IMR-90 (cell line): ENCODE measurements around the gene PDF. TPM values are rescaled to one million over a fixed set of nuclear protein-coding genes. Genes with fewer than 3 reads are reported as not detected.

ENCODE experiments used
- ATAC-seq: fragments of 200-7000 bp; cut with Tn5 transposase; 2 replicates; pipeline ENCODE4 v1.9.1; 2020; ENCODE audit warnings: low read depth, mild to moderate bottlenecking, moderate library complexity
- BruUV-seq: library from RNA; stranded (reverse); fragments of 400-500 nt; replicated peaks from 2 replicates; lab custom pipeline; 2021; lab: Mats Ljungman, UMichigan
- CTCF ChIA-PET: fragments of 300-600 bp; formaldehyde crosslinking; extraction: SDS; loops from one replicate; lab custom pipeline; 2021; ENCODE audit warnings: antibody characterized with exemption; lab: Yijun Ruan, JAX
- POLR2A ChIA-PET: fragments of 300-600 bp; sonication (Branson Sonifier 250); formaldehyde crosslinking; loops from one replicate; lab custom pipeline; 2022; ENCODE audit warnings: antibody characterized with exemption; ENCODE audit not compliant: unreplicated experiment; lab: Charles Lee
- DNase-seq: peaks from one replicate; pipeline ENCODE4 v3.0.0; 2013
- H2AFZ ChIP-seq: replicated peaks from 2 replicates; pipeline ENCODE3; 2013; ENCODE audit warnings: low read length, mild to moderate bottlenecking; ENCODE audit not compliant: poor library complexity
- H2AK5ac ChIP-seq: 2 replicates; pipeline ENCODE4 v1.6.1; 2013; ENCODE audit warnings: low read depth, low read length, inconsistent platforms
- H2AK9ac ChIP-seq: replicated peaks from 2 replicates; pipeline ENCODE3; 2013; ENCODE audit warnings: mild to moderate bottlenecking, low read depth, low read length, moderate library complexity; ENCODE audit not compliant: poor library complexity
- H2BK120ac ChIP-seq: 2 replicates; pipeline ENCODE4 v1.6.1; 2013; ENCODE audit warnings: low read depth, low read length, inconsistent platforms
- H2BK15ac ChIP-seq: 3 replicates; pipeline ENCODE4 v1.6.1; 2013; ENCODE audit warnings: low read depth, low read length, inconsistent platforms
- H2BK20ac ChIP-seq: 2 replicates; pipeline ENCODE4 v1.6.1; 2013; ENCODE audit warnings: low read depth, mild to moderate bottlenecking, inconsistent platforms, low read length, moderate library complexity
- H2BK5ac ChIP-seq: 2 replicates; pipeline ENCODE4 v1.6.1; 2013; ENCODE audit warnings: mild to moderate bottlenecking, low read depth, low read length, inconsistent platforms; ENCODE audit not compliant: poor library complexity, severe bottlenecking
- H3K14ac ChIP-seq: replicated peaks from 2 replicates; pipeline ENCODE4 v1.6.1; 2013; ENCODE audit warnings: low read depth, low read length, inconsistent platforms
- H3K18ac ChIP-seq: 2 replicates; pipeline ENCODE4 v1.6.1; 2013; ENCODE audit warnings: low read depth, low read length, control low read depth
- H3K23ac ChIP-seq: 2 replicates; pipeline ENCODE4 v1.6.1; 2013; ENCODE audit warnings: low read depth, low read length, inconsistent platforms
- H3K27ac ChIP-seq: 2 replicates; pipeline ENCODE4 v1.5.1; 2013; ENCODE audit warnings: mild to moderate bottlenecking, control low read depth, low read length; ENCODE audit not compliant: insufficient read depth
- H3K27me3 ChIP-seq: 2 replicates; pipeline ENCODE4 v1.6.1; 2013; ENCODE audit warnings: low read length; ENCODE audit not compliant: control insufficient read depth, insufficient read depth
- H3K36me3 ChIP-seq: 2 replicates; pipeline ENCODE4 v1.6.1; 2013; ENCODE audit warnings: low read length, mixed read lengths; ENCODE audit not compliant: control insufficient read depth, insufficient read depth
- H3K4ac ChIP-seq: 2 replicates; pipeline ENCODE4 v1.6.1; 2013; ENCODE audit warnings: low read depth, low read length, inconsistent platforms
- H3K4me1 ChIP-seq: 2 replicates; pipeline ENCODE4 v1.6.1; 2013; ENCODE audit warnings: low read length, mixed read lengths; ENCODE audit not compliant: control insufficient read depth, insufficient read depth
- H3K4me2 ChIP-seq: 2 replicates; pipeline ENCODE4 v1.6.1; 2013; ENCODE audit warnings: low read depth, mild to moderate bottlenecking, control low read depth, low read length, moderate library complexity
- H3K4me3 ChIP-seq: 2 replicates; pipeline ENCODE4 v1.5.1; 2013; ENCODE audit warnings: low read depth, mild to moderate bottlenecking, control low read depth, low read length, moderate library complexity; ENCODE audit not compliant: insufficient read depth
- H3K56ac ChIP-seq: 2 replicates; pipeline ENCODE4 v1.6.1; 2013; ENCODE audit warnings: low read length, inconsistent platforms; ENCODE audit not compliant: insufficient read depth; ENCODE audit errors: extremely low read depth
- H3K79me1 ChIP-seq, 2 experiments: 2 replicates each; pipeline ENCODE4 v1.6.1; 2013; ENCODE audit warnings: low read length in 2 of 2, inconsistent platforms in 1 of 2, low read depth in 1 of 2
- H3K9ac ChIP-seq: 2 replicates; pipeline ENCODE4 v1.6.1; 2013; ENCODE audit warnings: low read depth, low read length, control low read depth
- H3K9me1 ChIP-seq: 2 replicates; pipeline ENCODE4 v1.6.1; 2013; ENCODE audit warnings: low read length, inconsistent platforms; ENCODE audit not compliant: insufficient read depth
- H3K9me3 ChIP-seq: 2 replicates; pipeline ENCODE4 v1.6.1; 2013; ENCODE audit warnings: low read length; ENCODE audit not compliant: control insufficient read depth, insufficient read depth
- H4K20me1 ChIP-seq: 2 replicates; pipeline ENCODE4 v1.6.1; 2013; ENCODE audit warnings: low read length, inconsistent platforms; ENCODE audit not compliant: insufficient read depth
- H4K5ac ChIP-seq: 2 replicates; pipeline ENCODE4 v1.6.1; 2013; ENCODE audit warnings: mild to moderate bottlenecking, low read depth, low read length, control low read depth
- H4K8ac ChIP-seq, 2 experiments: 2 replicates each; pipeline ENCODE4 v1.6.1; 2013; ENCODE audit warnings: low read depth in 2 of 2, low read length in 2 of 2, control low read depth in 1 of 2, inconsistent platforms in 1 of 2
- H4K91ac ChIP-seq: 2 replicates; pipeline ENCODE4 v1.6.1; 2013; ENCODE audit warnings: low read depth, low read length, inconsistent platforms; ENCODE audit not compliant: insufficient read depth
- SMC3 ChIP-seq: fragments of 150-350 bp; IDR thresholded peaks from 2 replicates; pipeline ENCODE4 v1.6.1; 2016; ENCODE audit warnings: low read depth, mild to moderate bottlenecking, antibody characterized with exemption, low read length, moderate library complexity
- WGBS, 2 experiments: methylation state at CpG; one replicate each; pipeline versions ENCODE4 v1.1.5 to v1.1.7; 2013; ENCODE audit warnings: missing lambda C conversion rate in 2 of 2; ENCODE audit not compliant: insufficient read length in 1 of 2; ENCODE audit errors: extremely low coverage in 2 of 2; 5-methylcytosine and 5-hydroxymethylcytosine counted together
- dilution Hi-C: fragments of 300-500 bp; cut with HindIII; formaldehyde crosslinking; loops from one replicate; pipeline ENCODE4 v1.14.3; 2018; ENCODE audit warnings: low sequenced_read_pairs; ENCODE audit not compliant: unreplicated experiment
- in situ Hi-C: fragments of 300-500 bp; cut with MboI; formaldehyde crosslinking; loops from 3 replicates; pipeline ENCODE4 v1.14.3; 2019; ENCODE audit warnings: low sequenced_read_pairs, inconsistent platforms, mixed read lengths
- intact Hi-C: fragments of 100-400 bp; cut with micrococcal nuclease; formaldehyde crosslinking; loops from 2 replicates; pipeline ENCODE4 v1.10.0; 2022
- polyA plus RNA-seq, 3 experiments: library from polyadenylated mRNA; depleted of rRNA; stranded (reverse); fragments of >200 nt; gene quantifications; 2 replicates each; pipeline ENCODE4 v1.2.3, GENCODE V29; 2012; ENCODE audit warnings: low replicate concordance in 1 of 3
- total RNA-seq: library from RNA; depleted of rRNA; stranded (reverse); fragments of >200 nt; gene quantifications from 2 replicates; pipeline ENCODE4 v1.2.3, GENCODE V29; 2012

The PDF gene
- total and polyA plus RNA-seq, 2 of the 4 experiments (the other 2 are of a cell fraction), result 4.5 to 6.4 TPM

DNA sequence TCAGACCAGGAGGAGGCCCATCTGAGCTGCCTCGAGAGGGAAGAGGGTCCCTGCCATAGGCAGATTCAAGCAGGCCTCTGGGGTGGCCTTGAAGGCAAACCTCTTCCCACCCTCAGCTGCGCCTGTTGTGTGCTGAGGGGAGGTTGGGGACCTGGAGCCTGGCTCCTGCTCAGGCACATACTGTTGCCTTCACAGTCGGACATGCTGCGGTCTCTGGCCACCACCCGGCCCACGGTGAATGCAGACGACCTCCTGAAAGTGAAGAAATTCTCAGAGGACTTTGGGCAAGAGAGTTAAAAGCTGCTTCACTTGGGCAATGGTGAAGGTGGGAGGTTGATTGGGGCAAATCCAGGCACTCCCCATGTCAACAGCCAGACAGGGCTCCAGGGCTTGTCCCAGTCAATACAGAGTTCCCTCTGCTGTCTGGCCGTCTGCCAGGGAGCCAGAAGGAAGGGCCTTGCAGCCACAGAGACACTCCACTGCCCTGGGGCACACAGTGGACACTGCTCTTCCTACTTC, 6.3 kb downstream of the PDF start:
- ChIA-PET POLR2A (no interaction called here), CTCF (interaction anchor here (0.5 kb wide), 1 partner anchor 167 kb away, joined by 3 read pairs; no protein-coding TSS in a partner anchor)
- Histone ChIP-seq H3K9ac (no peak overlapping the region), H2BK20ac (no peak overlapping the region), H4K20me1 (peaks cover 64% of the 10 kb centered on the region), H2BK120ac (no peak overlapping the region), H2AFZ (no peak overlapping the region), H3K4ac (no peak overlapping the region), H3K27me3 (no peaks in the 10 kb centered on the region), H2AK9ac (no peak overlapping the region), H3K27ac (no peak overlapping the region), H3K18ac (no peak overlapping the region), H2BK5ac (no peak overlapping the region), H3K4me1 (peaks cover 6% of the 10 kb centered on the region), H3K14ac (no peak overlapping the region), H3K4me2 (no peak overlapping the region), H2BK15ac (no peak overlapping the region), H4K5ac (no peak overlapping the region), H3K9me3 (no peaks in the 10 kb centered on the region), H4K8ac (no peak overlapping the region), H3K4me3 (no peak overlapping the region), H3K9me1 (peaks cover 13% of the 10 kb centered on the region), H2AK5ac (no peak overlapping the region), H3K56ac (no peak overlapping the region), H4K91ac (no peak overlapping the region), H3K36me3 (peaks cover 73% of the 10 kb centered on the region), H3K23ac (no peak overlapping the region), H3K79me1 (peaks cover 39 to 86% of the 10 kb centered on the region in 2 experiments)
- WGBS, 2 experiments, result 100% methylated on average over 2 of the region's 8 CpGs; no CpG with 5 or more reads in 1 of the 2 experiments
- TF ChIP-seq SMC3, result no peak
- BruUV-seq, result no TSS peak
- intact Hi-C loops (no loop called here), in situ Hi-C loops (no loop called here), dilution Hi-C loops (no loop called here)
- DNase-seq (no peak), ATAC-seq (no peak)
